Skin of body (tissue), 2 donors: ENCODE measurements around the gene GRAMD2B. TPM values are rescaled to one million over a fixed set of nuclear protein-coding genes. Genes with fewer than 3 reads are reported as not detected.
A peak's percentile ranks its signal among the peaks of the same experiment; 100 is the strongest.
"Not testable (repeated sequence)": the region's sequence is repeated elsewhere in the genome, so short reads cannot be mapped to it uniquely, and the experiment has no call there.

Experiments used
- DNase-seq: peaks from one replicate; lab custom pipeline; 2025; lab: John Stamatoyannopoulos, UW
- total RNA-seq: library from RNA; depleted of rRNA; stranded (reverse); fragments of >200 nt; gene quantifications from one replicate; pipeline ENCODE4 v1.2.3, GENCODE V29; 2014

GRAMD2B gene
- total RNA-seq, 1 donor from 2014 or later = 26.2 TPM

- no peak for DNase-seq
Measured at GRCh38 chr5:126410623-126411022, 12.6 kb upstream of the GRAMD2B start.

GRCh38 chr5:126413856-126414255, 9.4 kb upstream of the GRAMD2B start:
- no peak for DNase-seq

- DNase-seq = peak; percentile 29
Measured at GRCh38 chr5:126414874-126415502, 8.2 kb upstream of the GRAMD2B start.

- DNase-seq = no peak
Measured at GRCh38 chr5:126415789-126416188, 7.4 kb upstream of the GRAMD2B start.

GRCh38 chr5:126416266-126416925, 6.8 kb upstream of the GRAMD2B start:
- DNase-seq = no peak

GRCh38 chr5:126417178-126417577, 6.0 kb upstream of the GRAMD2B start:
- no peak for DNase-seq

GRCh38 chr5:126419102-126419501, 4.1 kb upstream of the GRAMD2B start:
- no peak for DNase-seq

- no peak for DNase-seq
Measured at GRCh38 chr5:126428421-126428820, 5.2 kb downstream of the GRAMD2B start.

- no peak for DNase-seq
Measured at GRCh38 chr5:126430631-126431030, 7.4 kb downstream of the GRAMD2B start.

GRCh38 chr5:126433701-126434100, 10.5 kb downstream of the GRAMD2B start:
- DNase-seq = no peak

- DNase-seq = no peak
Measured at GRCh38 chr5:126435261-126435660, 12.1 kb downstream of the GRAMD2B start.

- DNase-seq = no peak
Measured at GRCh38 chr5:126435714-126436113, 12.5 kb downstream of the GRAMD2B start.

- DNase-seq = no peak
Measured at GRCh38 chr5:126437721-126438120, 14.5 kb downstream of the GRAMD2B start.

- no peak for DNase-seq
Measured at GRCh38 chr5:126438267-126438666, 15.1 kb downstream of the GRAMD2B start.

GRCh38 chr5:126438868-126439267, 15.7 kb downstream of the GRAMD2B start:
- DNase-seq = no peak

- DNase-seq = not testable (repeated sequence)
Measured at GRCh38 chr5:126439724-126440123, 16.5 kb downstream of the GRAMD2B start.

- no peak for DNase-seq
Measured at GRCh38 chr5:126441230-126441629, 18.0 kb downstream of the GRAMD2B start.

GRCh38 chr5:126443374-126443851, 20.2 kb downstream of the GRAMD2B start:
- no peak for DNase-seq

GRCh38 chr5:126444137-126444536, 20.9 kb downstream of the GRAMD2B start:
- DNase-seq = no peak

- no peak for DNase-seq
Measured at GRCh38 chr5:126445502-126446174, 22.4 kb downstream of the GRAMD2B start.

- DNase-seq = no peak
Measured at GRCh38 chr5:126446498-126447224, 23.5 kb downstream of the GRAMD2B start.

GRCh38 chr5:126448720-126449119, 25.5 kb downstream of the GRAMD2B start:
- DNase-seq = no peak
